HepG2 (cell line): Measurements from ENCODE around the gene USP2. TPM values are rescaled to one million over a fixed set of nuclear protein-coding genes. Genes with fewer than 3 reads are reported as not detected.
A peak's percentile ranks its signal among the peaks of the same experiment; 100 is the strongest.

Experiments used
- ATAC-seq: fragments of 200-7000 bp; cut with Tn5 transposase; 3 replicates; pipeline ENCODE4 v1.9.1; 2020; ENCODE audit warnings: mild to moderate bottlenecking, moderate library complexity
- BruUV-seq: library from RNA; stranded (reverse); fragments of 400-500 nt; replicated peaks from 2 replicates; lab custom pipeline; 2021; lab: Mats Ljungman, UMichigan
- CTCF ChIA-PET: fragments of 300-600 bp; formaldehyde crosslinking; extraction: SDS; loops from one replicate; lab custom pipeline; 2021; ENCODE audit warnings: low total read pairs, inconsistent platforms, low intra/inter-chr PET ratio; lab: Yijun Ruan, JAX
- POLR2A ChIA-PET: fragments of 350-600 bp; sonication (Branson Sonifier 250); formaldehyde crosslinking; loops from one replicate; lab custom pipeline; 2020; ENCODE audit warnings: antibody characterized with exemption, inconsistent platforms; lab: Yijun Ruan, JAX
- DNase-seq: peaks from one replicate; pipeline ENCODE4 v3.0.0-alpha.2; 2015; ENCODE audit warnings: low spot score
- FAIRE-seq: peaks from 3 replicates; lab custom pipeline; 2011; peaks lifted over from hg19 to GRCh38; lab: Jason Lieb, UNC
- H2AFZ ChIP-seq: one replicate; pipeline ENCODE4 v1.6.1; 2011; ENCODE audit warnings: low read length, inconsistent platforms
- H3K27ac ChIP-seq: fragments of 300-600 bp; 3 replicates; pipeline ENCODE4 v1.8.0; 2011; ENCODE audit warnings: mixed run types, mild to moderate bottlenecking, mixed read lengths, low read length, inconsistent platforms; ENCODE audit not compliant: insufficient read depth; ENCODE audit errors: extremely low read length
- H3K27me3 ChIP-seq, 2 experiments: fragments of 200-600 bp in 1 of 2; 2 replicates in 1 of 2; 3 replicates in 1 of 2; pipeline versions ENCODE4 v1.6.0 to v1.8.0; 2011; ENCODE audit warnings: low read length in 2 of 2, mild to moderate bottlenecking in 2 of 2, moderate library complexity in 2 of 2, inconsistent platforms in 1 of 2; ENCODE audit not compliant: insufficient read depth in 2 of 2, control insufficient read depth in 1 of 2
- H3K36me3 ChIP-seq, 2 experiments: fragments of 200-600 bp in 1 of 2; replicated peaks in 1 of 2; 2 replicates in 1 of 2; 3 replicates in 1 of 2; pipeline versions ENCODE4 v1.5.1 to v1.8.0; 2011; ENCODE audit warnings: low read length in 2 of 2, inconsistent platforms in 1 of 2; ENCODE audit not compliant: insufficient read depth in 2 of 2, control insufficient read depth in 1 of 2
- H3K4me1 ChIP-seq: 2 replicates; pipeline ENCODE4 v1.5.1; 2012; ENCODE audit warnings: low read length, inconsistent platforms; ENCODE audit not compliant: insufficient read depth
- H3K4me2 ChIP-seq: 2 replicates; pipeline ENCODE4 v1.6.0; 2011; ENCODE audit warnings: low read depth, low read length, inconsistent platforms
- H3K4me3 ChIP-seq, 3 experiments: fragments of 200-600 bp in 1 of 3; sonication (generic), shearing (Covaris generic) in 1 of 3; replicated peaks in 1 of 3; 2 replicates each; pipeline ENCODE4 v1.5.1; 2011 to 2016; ENCODE audit warnings: low read length in 3 of 3, inconsistent platforms in 2 of 3, low read depth in 2 of 3, mild to moderate bottlenecking in 2 of 3, control low read depth in 1 of 3, mixed read lengths in 1 of 3; ENCODE audit not compliant: insufficient read depth in 1 of 3
- H3K79me2 ChIP-seq: one replicate; pipeline ENCODE4 v1.6.1; 2011; ENCODE audit warnings: low read length, inconsistent platforms; ENCODE audit not compliant: insufficient read depth
- H3K9ac ChIP-seq: 2 replicates; pipeline ENCODE4 v1.6.0; 2011; ENCODE audit warnings: mild to moderate bottlenecking, low read depth, low read length, inconsistent platforms; ENCODE audit not compliant: insufficient read depth
- H3K9me3 ChIP-seq: 2 replicates; pipeline ENCODE4 v1.5.1; 2012; ENCODE audit warnings: mild to moderate bottlenecking, low read length
- H4K20me1 ChIP-seq: 2 replicates; pipeline ENCODE4 v1.6.0; 2011; ENCODE audit warnings: inconsistent platforms, mild to moderate bottlenecking, low read length, moderate library complexity; ENCODE audit not compliant: insufficient read depth
- AGO2 ChIP-seq: fragments of 200-400 bp; formaldehyde crosslinking; optimal IDR thresholded peaks from 2 replicates; pipeline ENCODE3; 2017; ENCODE audit warnings: mild to moderate bottlenecking, low read depth, low read length, moderate library complexity
- GABPB1 ChIP-seq: IDR thresholded peaks from 2 replicates; pipeline ENCODE4 v1.6.1; 2016; ENCODE audit warnings: mild to moderate bottlenecking, missing genetic modification reagents, moderate library complexity, missing compliant biosample characterization
- GZF1 ChIP-seq: sonication (generic); formaldehyde crosslinking; IDR thresholded peaks from 2 replicates; pipeline ENCODE4 v1.5.1; 2020; ENCODE audit warnings: mild to moderate bottlenecking, missing genetic modification reagents
- HNRNPH1 ChIP-seq: fragments of 200-400 bp; formaldehyde crosslinking; optimal IDR thresholded peaks from 2 replicates; pipeline ENCODE3; 2017; ENCODE audit warnings: mild to moderate bottlenecking, low read depth, low read length
- HNRNPLL ChIP-seq: fragments of 200-400 bp; formaldehyde crosslinking; IDR thresholded peaks from 2 replicates; pipeline ENCODE4 v1.6.1; 2017; ENCODE audit warnings: mild to moderate bottlenecking, low read depth, low read length; ENCODE audit not compliant: poor library complexity, severe bottlenecking
- NKX3-1 ChIP-seq: sonication (generic); formaldehyde crosslinking; IDR thresholded peaks from 2 replicates; pipeline ENCODE4 v1.5.0; 2020; ENCODE audit warnings: missing genetic modification reagents
- PITX1 ChIP-seq: sonication (generic); formaldehyde crosslinking; IDR thresholded peaks from 2 replicates; pipeline ENCODE4 v1.5.1; 2020; ENCODE audit warnings: mild to moderate bottlenecking, missing genetic modification reagents
- RBM39 ChIP-seq: fragments of 200-400 bp; formaldehyde crosslinking; IDR thresholded peaks from one replicate; pipeline ENCODE4 v1.6.1; 2018; ENCODE audit warnings: antibody characterized with exemption, mild to moderate bottlenecking, low read depth, low read length; ENCODE audit not compliant: poor library complexity, severe bottlenecking
- TFE3 ChIP-seq: IDR thresholded peaks from 2 replicates; pipeline ENCODE4 v1.6.1; 2016
- ZBTB33 ChIP-seq: sonication (generic); formaldehyde crosslinking; IDR thresholded peaks from 2 replicates; pipeline ENCODE4 v1.4.0; 2020; ENCODE audit warnings: missing genetic modification reagents
- ZBTB38 ChIP-seq: sonication (generic); formaldehyde crosslinking; IDR thresholded peaks from 2 replicates; pipeline ENCODE4 v1.5.1; 2020; ENCODE audit warnings: mild to moderate bottlenecking, missing genetic modification reagents
- ZFY ChIP-seq: sonication (generic); formaldehyde crosslinking; IDR thresholded peaks from 2 replicates; pipeline ENCODE4 v1.4.0; 2020; ENCODE audit warnings: missing genetic modification reagents
- ZNF543 ChIP-seq: sonication (generic); formaldehyde crosslinking; IDR thresholded peaks from 2 replicates; pipeline ENCODE4 v1.4.0; 2020; ENCODE audit warnings: mild to moderate bottlenecking, missing genetic modification reagents
- ZNF569 ChIP-seq: sonication (generic); formaldehyde crosslinking; IDR thresholded peaks from 2 replicates; pipeline ENCODE4 v1.5.0; 2020; ENCODE audit warnings: mild to moderate bottlenecking, missing genetic modification reagents, moderate library complexity, borderline replicate concordance
- ZNF687 ChIP-seq: sonication (generic); formaldehyde crosslinking; IDR thresholded peaks from 2 replicates; pipeline ENCODE4 v1.5.1; 2020; ENCODE audit warnings: mild to moderate bottlenecking, missing genetic modification reagents, moderate library complexity
- WGBS: methylation state at CpG from one replicate; pipeline ENCODE4 v1.1.6; 2017; ENCODE audit warnings: low lambda C conversion rate; 5-methylcytosine and 5-hydroxymethylcytosine counted together
- in situ Hi-C: cut with HindIII; loops from 2 replicates; pipeline ENCODE4 v1.10.0; 2017; ENCODE audit warnings: low pct_unique_long_range_greater_than_20kb; ENCODE audit not compliant: extremely low pct_ligation_motif_present
- intact Hi-C: fragments of 100-400 bp; cut with micrococcal nuclease; formaldehyde crosslinking; loops from one replicate; pipeline ENCODE4 v1.10.0; 2022; ENCODE audit not compliant: unreplicated experiment
- polyA plus RNA-seq, 8 experiments: library from polyadenylated mRNA; depleted of rRNA in 3 of 8; stranded (reverse) in 7 of 8; unstranded in 1 of 8; fragments of >200 nt; fragmentation: Illumina TruSeq in 4 of 8; extraction: Trizol in 4 of 8; gene quantifications; 2 replicates each; pipeline versions ENCODE4 v1.2.1 to v1.2.3, GENCODE V29; 2011 to 2016; ENCODE audit warnings: low read depth in 4 of 8, missing spikeins in 1 of 8, mixed read lengths in 1 of 8; ENCODE audit not compliant: insufficient read depth in 1 of 8
- total RNA-seq, 5 experiments: library from RNA; depleted of rRNA; stranded (reverse); fragments of >200 nt; fragmentation: Illumina TruSeq; extraction: Trizol; gene quantifications; 2 replicates each; pipeline ENCODE4 v1.2.3, GENCODE V29; 2016; ENCODE audit warnings: low read depth in 1 of 5

The USP2 gene
- total and polyA plus RNA-seq, 2 of the 13 experiments (the other 11 are each of a cell fraction or from before 2014, with no cell fraction given) = 2.5 to 6.0 TPM

GRCh38 chr11:119322360-119322739 is 59.1 kb downstream of the USP2 start (continued):
- TF ChIP-seq TFE3 (CRISPR knock-in tag) = no peak
- no peak for TF ChIP-seq HNRNPH1
- no peak for TF ChIP-seq AGO2
- no peak for TF ChIP-seq PITX1
- TF ChIP-seq RBM39 = no peak
- TF ChIP-seq ZBTB33 (CRISPR knock-in tag) = no peak

- ChIA-PET CTCF (interaction anchor here (0.8 to 1.1 kb wide), 3 partner anchors 36 to 154 kb away, joined by 3 to 4 read pairs (median 3); no protein-coding TSS in a partner anchor), POLR2A (interaction anchor here (1.9 kb wide), 1 partner anchor 60 kb away, joined by 6 read pairs; the partner anchor contains the start of gene USP2)
- Histone ChIP-seq H3K79me2 (no peaks in the 10 kb centered on the region), H3K9me3 (no peaks in the 10 kb centered on the region), H4K20me1 (no peaks in the 10 kb centered on the region), H3K9ac (no peak overlapping the region), H3K4me3 (peak overlapping the region in 2 of 3 experiments; percentile 50 to 65; a peak in 4 of 6 replicates), H3K27ac (no peak overlapping the region), H2AFZ (peak overlapping the region; percentile 81), H3K4me1 (peaks cover 77% of the 10 kb centered on the region), H3K4me2 (peak overlapping the region; percentile 96), H3K36me3 (no peaks in the 10 kb centered on the region), H3K27me3 (peaks cover 0 to 5% of the 10 kb centered on the region in 2 experiments; a peak in 2 of 5 replicates)
- DNase-seq (no peak), ATAC-seq (no peak), FAIRE-seq (no peak)
- TF ChIP-seq NKX3-1 (CRISPR knock-in tag) (no peak), GABPB1 (CRISPR knock-in tag) (peak; percentile 14; the same call in 1 of the 2 replicates), ZNF687 (CRISPR knock-in tag) (peak; percentile 43), ZNF569 (no peak), ZBTB38 (CRISPR knock-in tag) (no peak), HNRNPLL (peak; percentile 4), ZNF543 (0 out of 2 replicates have a peak, but pooled peaks have one; percentile 11), ZFY (0 out of 2 replicates have a peak, but pooled peaks have one; percentile 4), GZF1 (CRISPR knock-in tag) (no peak)
- intact Hi-C loops (loop anchor here (10.0 kb wide), 1 partner anchor 116 kb away; the partner anchor contains the start of gene CBL), in situ Hi-C loops (no loop called here)
- no TSS peak for BruUV-seq
- 57% methylated on average over 16 of the region's 60 CpGs for WGBS
These were observed 60.5 kb downstream of the USP2 start for GRCh38 chr11:119320776-119321524.
